ENCODE results near the gene RDH5. TPM values are rescaled to one million over a fixed set of nuclear protein-coding genes. Genes with fewer than 3 reads are reported as not detected.
A peak's percentile ranks its signal among the peaks of the same experiment; 100 is the strongest.

RDH5 gene
- total and polyA plus RNA-seq, 8 donors = 1.3 to 12.6 (median 3.4) TPM

DNA sequence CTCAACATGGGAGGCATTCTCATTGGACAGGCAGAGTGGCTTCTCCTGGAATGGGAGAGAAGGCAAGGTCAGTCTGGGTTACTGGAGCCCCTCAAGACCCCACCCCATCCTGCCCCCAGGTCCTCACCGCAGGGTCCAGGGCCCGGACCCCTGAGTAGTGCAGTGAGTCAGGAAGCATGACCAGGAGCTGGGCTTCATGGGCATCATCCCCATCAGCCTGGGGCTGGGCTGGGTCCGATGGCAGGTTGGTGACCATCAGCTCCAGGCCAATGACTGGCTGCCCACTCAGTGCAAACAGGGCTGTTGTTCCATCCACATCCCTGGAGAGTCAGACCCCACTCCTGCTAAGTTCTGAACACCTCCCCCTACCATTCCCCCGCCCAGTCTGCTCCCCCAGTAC, 25.5 kb upstream of the RDH5 start:
- Histone ChIP-seq H3K4me3 (no peak overlapping the region), H3K36me3 (no peaks in the 10 kb centered on the region), H3K27me3 (no peaks in the 10 kb centered on the region), H3K9me3 (no peaks in the 10 kb centered on the region), H3K27ac (no peak overlapping the region), H3K4me1 (no peaks in the 10 kb centered on the region)
- no peak for ATAC-seq
- 85 to 89% methylated on average over 4 of the region's 4 CpGs for WGBS, 2 donors
- no peak for TF ChIP-seq CTCF (IDR thresholded peaks at IDR 0.05)
- no peak for FAIRE-seq
- intact Hi-C loops (cut with DNase I) = no loop called here
- DNase-seq = peak in 1 of 6 donors; percentile 39

- no peaks in the 10 kb centered on the region for H3K27me3 ChIP-seq
- H3K9me3 ChIP-seq = no peaks in the 10 kb centered on the region
- H3K4me1 ChIP-seq = no peaks in the 10 kb centered on the region
- ATAC-seq (no peak), DNase-seq (peak in 1 of 6 donors; percentile 24), FAIRE-seq (no peak)
- 78 to 86% methylated on average over 7 of the region's 7 CpGs for WGBS, 2 donors
- intact Hi-C loops (cut with DNase I) = no loop called here
- TF ChIP-seq CTCF (IDR thresholded peaks at IDR 0.05) = no peak
- H3K27ac ChIP-seq = no peak overlapping the region
- no peak overlapping the region for H3K4me3 ChIP-seq
- H3K36me3 ChIP-seq = no peaks in the 10 kb centered on the region
Measured at GRCh38 chr12:55695349-55695748, 24.8 kb upstream of the RDH5 start.

DNA sequence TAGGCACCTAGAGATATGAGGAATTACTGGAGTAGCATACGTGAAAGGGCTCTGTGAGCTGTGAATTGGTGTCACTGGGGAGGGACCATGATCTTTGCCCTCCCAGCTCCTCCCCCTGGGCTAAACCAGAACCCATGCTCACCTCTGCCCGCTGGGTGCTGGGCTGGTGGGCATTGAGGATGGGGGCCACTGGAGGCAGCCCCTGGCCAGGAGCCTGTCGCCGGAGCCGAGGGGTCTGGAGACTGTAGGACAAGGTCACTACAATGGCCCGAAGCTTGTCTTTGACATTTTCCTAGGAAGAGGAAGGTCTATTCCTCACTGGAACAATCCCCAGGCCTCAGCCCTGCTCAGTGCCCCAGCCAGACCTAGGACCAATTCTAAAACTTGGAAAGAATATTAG, 24.1 kb upstream of the RDH5 start:
- Histone ChIP-seq H3K27ac (no peak overlapping the region), H3K4me1 (no peaks in the 10 kb centered on the region), H3K27me3 (no peaks in the 10 kb centered on the region), H3K36me3 (no peaks in the 10 kb centered on the region), H3K9me3 (no peaks in the 10 kb centered on the region), H3K4me3 (no peak overlapping the region)
- WGBS, 2 donors = 77 to 84% methylated on average over 6 of the region's 6 CpGs
- intact Hi-C loops (cut with DNase I) = no loop called here
- no peak for TF ChIP-seq CTCF (IDR thresholded peaks at IDR 0.05)
- DNase-seq (peak in 1 of 6 donors; percentile 45), ATAC-seq (no peak), FAIRE-seq (no peak)

- H3K9me3 ChIP-seq = no peaks in the 10 kb centered on the region
- DNase-seq = peak in 1 of 6 donors; percentile 41
- H3K36me3 ChIP-seq = no peaks in the 10 kb centered on the region
- H3K4me1 ChIP-seq = no peaks in the 10 kb centered on the region
- ATAC-seq = no peak
- no peak overlapping the region for H3K27ac ChIP-seq
- no peak for TF ChIP-seq CTCF (IDR thresholded peaks at IDR 0.05)
- intact Hi-C loops (cut with DNase I) = no loop called here
- H3K4me3 ChIP-seq = no peak overlapping the region
- H3K27me3 ChIP-seq = no peaks in the 10 kb centered on the region
- 72 to 79% methylated on average over 19 of the region's 19 CpGs for WGBS, 2 donors
- no peak for FAIRE-seq
Measured at GRCh38 chr12:55696796-55697462, 23.3 kb upstream of the RDH5 start.

- no peak for TF ChIP-seq CTCF (IDR thresholded peaks at IDR 0.05)
- Histone ChIP-seq H3K36me3 (no peaks in the 10 kb centered on the region), H3K27ac (no peak overlapping the region), H3K9me3 (no peaks in the 10 kb centered on the region), H3K4me1 (no peaks in the 10 kb centered on the region), H3K27me3 (no peaks in the 10 kb centered on the region), H3K4me3 (no peak overlapping the region)
- 73 to 81% methylated on average over 6 to 7 of the region's 7 CpGs for WGBS, 2 donors
- intact Hi-C loops (cut with DNase I) = no loop called here
- FAIRE-seq (no peak), ATAC-seq (no peak), DNase-seq (peak in 1 of 6 donors; percentile 24)
Measured at GRCh38 chr12:55697686-55698085, 22.5 kb upstream of the RDH5 start.

Measured in pancreas (tissue), 10 donors.